ENCODE measurements around the gene NRDE2.

GRCh38 chr14:90290337-90291011 is 41.3 kb downstream of the NRDE2 start:
- TF ChIP-seq CTCF (IDR thresholded peaks at IDR 0.05; ENCODE audit: insufficient read depth, low read length) (no peak), REST (IDR thresholded peaks at IDR 0.05; ENCODE audit: insufficient replicate concordance, low read depth) (no peak), POLR2AphosphoS5 (IDR thresholded peaks at IDR 0.05; ENCODE audit: low read depth) (no peak)

Data from HL-60 (cell line).